Panc1 (cell line): Measurements from ENCODE around the gene OR9A2. TPM values are rescaled to one million over a fixed set of nuclear protein-coding genes. Genes with fewer than 3 reads are reported as not detected.

ENCODE experiments used
- ATAC-seq: fragments of 200-7000 bp; cut with Tn5 transposase; 2 replicates; pipeline ENCODE4 v1.9.1; 2020; ENCODE audit warnings: mild to moderate bottlenecking, moderate library complexity
- BruUV-seq: library from RNA; stranded (reverse); fragments of 400-500 nt; replicated peaks from 2 replicates; lab custom pipeline; 2021; lab: Mats Ljungman, UMichigan
- CTCF ChIA-PET: fragments of 300-600 bp; sonication (Branson Sonifier 250); formaldehyde crosslinking; loops from one replicate; lab custom pipeline; 2022; ENCODE audit warnings: antibody characterized with exemption; lab: Charles Lee
- POLR2A ChIA-PET: fragments of 300-600 bp; sonication (Branson Sonifier 250); formaldehyde crosslinking; loops from one replicate; lab custom pipeline; 2022; ENCODE audit warnings: antibody characterized with exemption; lab: Charles Lee
- DNase-seq: peaks from one replicate; pipeline ENCODE4 v3.0.0-alpha.2; 2010; ENCODE audit warnings: low read depth, low spot score
- H3K27ac ChIP-seq: 2 replicates; pipeline ENCODE4 v1.5.1; 2011; ENCODE audit warnings: mild to moderate bottlenecking, low read length, inconsistent platforms
- H3K27me3 ChIP-seq: fragments of 200-500 bp; sonication (Bioruptor generic); 2 replicates; pipeline ENCODE4 v1.6.0; 2014; ENCODE audit warnings: low read length, inconsistent platforms; ENCODE audit not compliant: control insufficient read depth, insufficient read depth
- H3K36me3 ChIP-seq: fragments of 200-500 bp; sonication (Bioruptor generic); 2 replicates; pipeline ENCODE4 v1.5.1; 2014; ENCODE audit warnings: inconsistent platforms, mild to moderate bottlenecking, low read length, moderate library complexity; ENCODE audit not compliant: control insufficient read depth, insufficient read depth
- H3K4me1 ChIP-seq: 2 replicates; pipeline ENCODE4 v1.5.1; 2011; ENCODE audit warnings: inconsistent platforms, mild to moderate bottlenecking, low read length, moderate library complexity; ENCODE audit not compliant: control insufficient read depth, insufficient read depth
- H3K4me3 ChIP-seq, 2 experiments: 2 replicates each; pipeline ENCODE4 v1.5.1; 2011 to 2012; ENCODE audit warnings: low read depth in 2 of 2, low read length in 2 of 2, mild to moderate bottlenecking in 2 of 2, inconsistent platforms in 1 of 2, moderate library complexity in 1 of 2
- H3K9me3 ChIP-seq: fragments of 200-500 bp; sonication (Bioruptor generic); 2 replicates; pipeline ENCODE4 v1.5.1; 2014; ENCODE audit warnings: low read depth, mild to moderate bottlenecking, inconsistent platforms, low read length, moderate library complexity; ENCODE audit not compliant: control insufficient read depth, insufficient read depth
- POLR2AphosphoS5 ChIP-seq: IDR thresholded peaks from 2 replicates; pipeline ENCODE4 v1.6.1; 2012; ENCODE audit warnings: mild to moderate bottlenecking, low read depth, low read length, moderate library complexity
- SIN3A ChIP-seq: IDR thresholded peaks from 2 replicates; pipeline ENCODE4 v1.6.1; 2012; ENCODE audit warnings: low read depth, mild to moderate bottlenecking, low read length, moderate library complexity, borderline replicate concordance; ENCODE audit not compliant: insufficient read depth
- TCF7L2 ChIP-seq: IDR thresholded peaks from 2 replicates; pipeline ENCODE4 v1.6.1; 2011; ENCODE audit warnings: mild to moderate bottlenecking, low read depth, low read length, inconsistent platforms
- in situ Hi-C: cut with HindIII; loops from 2 replicates; pipeline ENCODE4 v1.10.0; 2016; ENCODE audit warnings: low sequenced_read_pairs, low pct_unique_long_range_greater_than_20kb
- intact Hi-C: fragments of 100-400 bp; cut with micrococcal nuclease; formaldehyde crosslinking; loops from one replicate; pipeline ENCODE4 v1.10.0; 2022; ENCODE audit not compliant: unreplicated experiment
- total RNA-seq: library from RNA; stranded (reverse); gene quantifications from one replicate; pipeline ENCODE4 v1.2.1, GENCODE V29; 2021; ENCODE audit not compliant: unreplicated experiment
- TF ChIP-seq, protein P1 (sequence below), 2 experiments: IDR thresholded peaks; 2 replicates each; pipeline ENCODE4 v1.6.1; 2011 to 2012; ENCODE audit warnings: low read depth in 2 of 2, control low read depth in 1 of 2, low read length in 1 of 2, mild to moderate bottlenecking in 1 of 2, moderate library complexity in 1 of 2; ENCODE audit not compliant: insufficient read depth in 1 of 2
- TF ChIP-seq, protein P2 (sequence below): fragments of 450-650 bp; IDR thresholded peaks from 2 replicates; pipeline ENCODE4 v1.5.1; 2017; ENCODE audit warnings: mild to moderate bottlenecking

The OR9A2 gene
- total RNA-seq, 1 experiment from 2014 or later, result not detected

DNA sequence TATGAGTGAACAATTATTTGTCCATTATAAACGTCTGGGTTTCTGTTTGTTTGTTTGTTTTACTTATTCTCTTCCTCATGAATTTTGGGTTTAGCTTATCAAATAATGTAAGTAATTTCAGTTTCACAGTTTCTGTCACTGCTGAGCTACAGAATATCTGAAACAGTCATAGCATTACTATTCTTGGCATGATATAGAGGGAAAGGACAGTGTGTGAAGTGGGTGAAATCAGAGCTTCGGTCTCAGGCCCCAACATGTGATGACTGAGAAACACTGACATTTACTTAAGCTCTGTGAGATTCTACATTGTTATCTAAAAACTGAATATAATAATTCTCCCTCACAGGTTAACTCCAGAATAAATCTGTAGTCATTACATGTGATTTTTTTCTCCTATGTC lies 16.5 kb upstream of the OR9A2 start:
- Histone ChIP-seq H3K4me1 (no peaks in the 10 kb centered on the region), H3K27me3 (no peaks in the 10 kb centered on the region), H3K9me3 (no peaks in the 10 kb centered on the region), H3K27ac (no peak overlapping the region), H3K4me3 (no peak overlapping the region), H3K36me3 (no peaks in the 10 kb centered on the region)
- in situ Hi-C loops (no loop called here), intact Hi-C loops (no loop called here)
- ChIA-PET CTCF (interaction anchor here (0.6 kb wide), 2 partner anchors 8 to 15 kb away, joined by 4 read pairs; no protein-coding TSS in a partner anchor), POLR2A (no interaction called here)
- DNase-seq (no peak), ATAC-seq (no peak)
- no TSS peak for BruUV-seq
- TF ChIP-seq, protein P1, sequence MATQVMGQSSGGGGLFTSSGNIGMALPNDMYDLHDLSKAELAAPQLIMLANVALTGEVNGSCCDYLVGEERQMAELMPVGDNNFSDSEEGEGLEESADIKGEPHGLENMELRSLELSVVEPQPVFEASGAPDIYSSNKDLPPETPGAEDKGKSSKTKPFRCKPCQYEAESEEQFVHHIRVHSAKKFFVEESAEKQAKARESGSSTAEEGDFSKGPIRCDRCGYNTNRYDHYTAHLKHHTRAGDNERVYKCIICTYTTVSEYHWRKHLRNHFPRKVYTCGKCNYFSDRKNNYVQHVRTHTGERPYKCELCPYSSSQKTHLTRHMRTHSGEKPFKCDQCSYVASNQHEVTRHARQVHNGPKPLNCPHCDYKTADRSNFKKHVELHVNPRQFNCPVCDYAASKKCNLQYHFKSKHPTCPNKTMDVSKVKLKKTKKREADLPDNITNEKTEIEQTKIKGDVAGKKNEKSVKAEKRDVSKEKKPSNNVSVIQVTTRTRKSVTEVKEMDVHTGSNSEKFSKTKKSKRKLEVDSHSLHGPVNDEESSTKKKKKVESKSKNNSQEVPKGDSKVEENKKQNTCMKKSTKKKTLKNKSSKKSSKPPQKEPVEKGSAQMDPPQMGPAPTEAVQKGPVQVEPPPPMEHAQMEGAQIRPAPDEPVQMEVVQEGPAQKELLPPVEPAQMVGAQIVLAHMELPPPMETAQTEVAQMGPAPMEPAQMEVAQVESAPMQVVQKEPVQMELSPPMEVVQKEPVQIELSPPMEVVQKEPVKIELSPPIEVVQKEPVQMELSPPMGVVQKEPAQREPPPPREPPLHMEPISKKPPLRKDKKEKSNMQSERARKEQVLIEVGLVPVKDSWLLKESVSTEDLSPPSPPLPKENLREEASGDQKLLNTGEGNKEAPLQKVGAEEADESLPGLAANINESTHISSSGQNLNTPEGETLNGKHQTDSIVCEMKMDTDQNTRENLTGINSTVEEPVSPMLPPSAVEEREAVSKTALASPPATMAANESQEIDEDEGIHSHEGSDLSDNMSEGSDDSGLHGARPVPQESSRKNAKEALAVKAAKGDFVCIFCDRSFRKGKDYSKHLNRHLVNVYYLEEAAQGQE (IDR thresholded peaks at IDR 0.05; ENCODE audit: insufficient read depth in 1 of 2, low read depth in 2 of 2, low read length in 1 of 2), result no peak
- TF ChIP-seq, protein P2, sequence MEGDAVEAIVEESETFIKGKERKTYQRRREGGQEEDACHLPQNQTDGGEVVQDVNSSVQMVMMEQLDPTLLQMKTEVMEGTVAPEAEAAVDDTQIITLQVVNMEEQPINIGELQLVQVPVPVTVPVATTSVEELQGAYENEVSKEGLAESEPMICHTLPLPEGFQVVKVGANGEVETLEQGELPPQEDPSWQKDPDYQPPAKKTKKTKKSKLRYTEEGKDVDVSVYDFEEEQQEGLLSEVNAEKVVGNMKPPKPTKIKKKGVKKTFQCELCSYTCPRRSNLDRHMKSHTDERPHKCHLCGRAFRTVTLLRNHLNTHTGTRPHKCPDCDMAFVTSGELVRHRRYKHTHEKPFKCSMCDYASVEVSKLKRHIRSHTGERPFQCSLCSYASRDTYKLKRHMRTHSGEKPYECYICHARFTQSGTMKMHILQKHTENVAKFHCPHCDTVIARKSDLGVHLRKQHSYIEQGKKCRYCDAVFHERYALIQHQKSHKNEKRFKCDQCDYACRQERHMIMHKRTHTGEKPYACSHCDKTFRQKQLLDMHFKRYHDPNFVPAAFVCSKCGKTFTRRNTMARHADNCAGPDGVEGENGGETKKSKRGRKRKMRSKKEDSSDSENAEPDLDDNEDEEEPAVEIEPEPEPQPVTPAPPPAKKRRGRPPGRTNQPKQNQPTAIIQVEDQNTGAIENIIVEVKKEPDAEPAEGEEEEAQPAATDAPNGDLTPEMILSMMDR, result no peak
- no peak for TF ChIP-seq TCF7L2
- no peak for TF ChIP-seq POLR2AphosphoS5
- no peak for TF ChIP-seq SIN3A

DNA sequence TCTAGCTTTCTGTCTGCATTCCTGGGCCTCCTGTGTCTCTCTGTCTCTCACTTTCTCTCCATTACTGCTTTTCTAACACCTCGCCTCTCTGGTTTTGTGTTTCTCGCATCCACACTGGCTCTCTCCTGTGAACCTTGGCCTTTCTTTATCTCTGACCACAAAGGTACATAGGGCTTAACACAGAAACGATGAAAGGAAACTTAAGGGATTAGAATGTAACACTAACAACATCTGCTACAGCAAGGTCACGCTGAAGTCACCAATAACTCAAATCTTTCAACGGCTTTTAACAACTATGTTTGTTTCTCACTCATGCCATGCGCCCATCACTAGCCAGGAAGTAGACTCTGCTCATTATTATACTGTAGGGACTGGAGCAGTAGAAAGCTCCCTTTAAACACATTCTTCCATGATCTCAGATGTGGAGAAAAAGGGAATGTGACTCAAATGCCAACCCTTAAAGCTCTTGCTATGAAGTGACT lies 15.9 kb upstream of the OR9A2 start:
- Histone ChIP-seq H3K4me3 (no peak overlapping the region), H3K36me3 (no peaks in the 10 kb centered on the region), H3K27ac (no peak overlapping the region), H3K4me1 (no peaks in the 10 kb centered on the region), H3K27me3 (no peaks in the 10 kb centered on the region), H3K9me3 (no peaks in the 10 kb centered on the region)
- TF ChIP-seq TCF7L2, result no peak
- TF ChIP-seq SIN3A, result no peak
- TF ChIP-seq, protein P2, result no peak
- TF ChIP-seq POLR2AphosphoS5, result no peak
- TF ChIP-seq, protein P1 (IDR thresholded peaks at IDR 0.05; ENCODE audit: insufficient read depth in 1 of 2, low read depth in 2 of 2, low read length in 1 of 2), result no peak
- ATAC-seq, result no peak
- intact Hi-C loops (no loop called here), in situ Hi-C loops (no loop called here)
- POLR2A ChIA-PET, result no interaction called here
- CTCF ChIA-PET, result interaction anchor here (0.6 kb wide), 1 partner anchor 9 kb away, joined by 4 read pairs; no protein-coding TSS in a partner anchor
- DNase-seq, result no peak
- BruUV-seq, result no TSS peak
